GM18520 (cell line): Measurements from ENCODE around the gene DPP7.
A peak's percentile ranks its signal among the peaks of the same experiment; 100 is the strongest.
"Not testable (repeated sequence)": the region's sequence is repeated elsewhere in the genome, so short reads cannot be mapped to it uniquely, and the experiment has no call there.

ENCODE experiments used
- ATAC-seq: cut with Tn5 transposase; IDR thresholded peaks from one replicate; pipeline ENCODE4 v1.9.1; 2021; ENCODE audit not compliant: unreplicated experiment

The DPP7 gene

GRCh38 chr9:137075275-137075775 lies 39.2 kb downstream of the DPP7 start:
- ATAC-seq = no peak

DNA sequence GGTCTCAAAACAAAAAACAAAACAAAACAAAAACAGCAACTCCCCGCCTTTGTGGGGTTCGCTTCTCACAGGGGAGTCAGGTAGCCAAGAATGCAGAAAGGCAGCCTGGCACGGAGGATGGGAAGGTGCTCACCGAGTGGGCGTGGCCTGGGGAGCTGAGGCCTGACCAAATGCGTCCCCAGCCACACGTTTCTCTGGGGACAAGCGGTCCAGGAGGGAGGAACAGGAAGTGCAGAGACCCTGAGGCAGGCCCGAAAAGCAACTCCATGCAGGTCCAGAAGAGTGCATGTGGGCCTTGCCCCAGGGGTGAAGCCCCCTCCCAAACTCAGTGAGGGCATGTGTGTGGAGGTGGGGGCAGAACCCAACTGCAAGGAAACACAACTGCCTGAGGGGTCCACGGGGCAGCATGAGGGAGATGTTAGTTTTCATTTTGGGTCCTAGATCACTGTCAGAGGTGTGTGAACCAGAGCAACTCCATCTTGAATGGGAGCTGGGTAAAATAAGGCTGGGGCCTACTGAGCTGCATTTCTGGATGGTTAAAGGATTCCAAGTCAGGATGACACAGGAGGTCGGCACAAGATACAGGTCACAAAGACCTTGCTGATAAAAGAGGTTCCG lies 39.8 kb downstream of the DPP7 start:
- no peak for ATAC-seq

GRCh38 chr9:137073992-137074399 lies 40.5 kb downstream of the DPP7 start:
- ATAC-seq = no peak

DNA sequence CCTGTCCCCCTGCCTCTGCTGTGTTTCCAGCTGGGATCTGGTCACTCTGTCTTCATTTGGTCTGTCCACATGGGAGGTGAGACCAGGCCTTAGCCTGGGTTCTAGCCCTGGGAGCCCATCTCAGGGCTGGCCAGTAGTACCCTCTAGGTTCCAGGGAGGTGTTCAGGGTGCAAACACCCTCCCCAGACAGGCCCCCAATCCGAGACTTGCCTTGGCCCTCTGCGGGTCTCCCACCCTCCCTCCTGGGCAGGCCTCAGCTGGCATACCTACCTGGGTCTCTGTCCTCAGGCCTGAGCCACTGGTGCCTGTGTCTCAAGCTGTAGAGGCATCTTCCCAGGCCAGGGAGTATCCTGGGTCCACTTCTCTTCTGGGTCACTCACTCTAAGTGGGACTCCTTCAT lies 43.3 kb downstream of the DPP7 start:
- no peak for ATAC-seq

- ATAC-seq = peak; percentile 4
These were observed 43.6 kb downstream of the DPP7 start for GRCh38 chr9:137070906-137071275.

GRCh38 chr9:137070201-137070905 lies 44.2 kb downstream of the DPP7 start, which contains the start of gene SAPCD2:
Gene SAPCD2 (minus strand): TSS chr9:137070557. CDS start chr9:137070460, 97 bp downstream.
- ATAC-seq = peak; percentile 78

DNA sequence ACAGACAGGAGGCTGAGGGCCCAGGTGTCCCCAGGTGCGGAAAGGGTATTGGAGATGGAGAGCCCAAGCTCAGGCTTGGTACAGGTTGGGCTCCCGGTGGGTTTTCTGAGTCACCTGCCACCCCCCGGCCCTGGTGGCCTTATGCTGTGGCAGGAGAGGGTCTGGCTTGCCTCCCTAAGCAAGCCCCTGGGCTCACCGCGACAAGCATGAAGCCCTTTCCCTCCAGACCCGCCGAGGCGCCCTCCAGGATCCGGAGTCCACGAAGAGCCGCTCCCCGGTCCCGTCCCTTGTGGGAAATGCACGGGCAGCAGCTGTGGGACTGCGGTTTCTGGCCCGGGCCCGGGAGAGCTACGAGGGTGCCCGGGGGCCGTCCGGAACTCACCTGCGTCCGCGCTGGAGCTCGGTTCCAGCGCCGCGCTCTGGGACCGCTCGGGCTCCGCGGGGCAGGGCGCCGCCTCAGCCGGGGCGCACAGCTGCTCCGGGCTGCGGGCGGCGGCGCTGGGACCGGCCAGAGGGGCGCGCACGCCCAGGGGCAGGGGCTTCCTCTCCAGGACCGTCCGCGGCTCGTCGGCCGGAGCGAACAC lies 44.9 kb downstream of the DPP7 start:
- ATAC-seq = peak; percentile 6

DNA sequence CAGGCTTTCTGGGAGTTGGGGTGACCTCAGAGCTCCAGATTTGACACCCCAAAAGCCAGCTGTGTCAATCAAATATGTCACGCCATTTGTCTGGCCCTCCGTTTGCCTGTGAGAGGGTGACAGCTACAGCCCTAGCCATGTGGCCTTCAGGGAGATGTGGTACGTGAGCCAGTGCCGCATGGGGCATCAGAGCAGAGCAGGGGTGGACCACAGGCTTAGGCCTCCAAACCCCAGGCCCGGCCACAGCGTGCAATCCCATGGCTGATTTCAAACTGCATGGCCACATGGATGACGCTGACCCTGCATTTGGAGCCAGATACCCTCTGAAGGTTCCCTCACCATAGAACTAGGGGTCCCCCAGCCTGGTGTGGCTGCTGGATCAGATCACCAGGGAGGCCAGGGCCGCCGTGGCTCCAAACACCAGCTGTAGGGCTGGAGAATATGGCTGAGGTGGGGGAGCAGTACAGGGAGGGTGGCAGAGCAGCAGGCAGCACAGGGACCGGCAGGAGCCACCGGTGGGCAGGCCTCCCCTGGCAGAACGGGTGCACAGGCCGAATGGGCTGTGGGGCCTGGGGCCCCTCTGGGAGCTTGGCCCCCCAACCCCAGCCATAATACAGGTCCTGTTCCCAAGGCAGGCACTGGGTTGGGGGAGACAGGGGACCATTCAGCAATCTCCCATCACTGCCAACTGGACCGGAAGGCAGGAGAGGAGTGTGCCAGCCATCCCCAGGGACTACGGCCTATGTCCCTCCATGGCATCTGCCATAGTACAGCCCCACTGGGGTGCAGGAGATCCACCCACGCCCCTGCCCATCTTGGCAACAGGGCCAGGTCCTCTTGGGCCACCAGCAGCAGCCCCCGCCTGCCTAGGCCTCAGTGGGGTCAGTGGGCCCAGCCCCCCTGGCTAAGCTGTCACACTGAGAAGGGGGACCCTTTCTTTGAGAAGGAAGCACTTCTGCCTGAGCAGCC lies 45.7 kb downstream of the DPP7 start:
- no peak for ATAC-seq

GRCh38 chr9:137067860-137068538 lies 46.5 kb downstream of the DPP7 start:
- no peak for ATAC-seq

DNA sequence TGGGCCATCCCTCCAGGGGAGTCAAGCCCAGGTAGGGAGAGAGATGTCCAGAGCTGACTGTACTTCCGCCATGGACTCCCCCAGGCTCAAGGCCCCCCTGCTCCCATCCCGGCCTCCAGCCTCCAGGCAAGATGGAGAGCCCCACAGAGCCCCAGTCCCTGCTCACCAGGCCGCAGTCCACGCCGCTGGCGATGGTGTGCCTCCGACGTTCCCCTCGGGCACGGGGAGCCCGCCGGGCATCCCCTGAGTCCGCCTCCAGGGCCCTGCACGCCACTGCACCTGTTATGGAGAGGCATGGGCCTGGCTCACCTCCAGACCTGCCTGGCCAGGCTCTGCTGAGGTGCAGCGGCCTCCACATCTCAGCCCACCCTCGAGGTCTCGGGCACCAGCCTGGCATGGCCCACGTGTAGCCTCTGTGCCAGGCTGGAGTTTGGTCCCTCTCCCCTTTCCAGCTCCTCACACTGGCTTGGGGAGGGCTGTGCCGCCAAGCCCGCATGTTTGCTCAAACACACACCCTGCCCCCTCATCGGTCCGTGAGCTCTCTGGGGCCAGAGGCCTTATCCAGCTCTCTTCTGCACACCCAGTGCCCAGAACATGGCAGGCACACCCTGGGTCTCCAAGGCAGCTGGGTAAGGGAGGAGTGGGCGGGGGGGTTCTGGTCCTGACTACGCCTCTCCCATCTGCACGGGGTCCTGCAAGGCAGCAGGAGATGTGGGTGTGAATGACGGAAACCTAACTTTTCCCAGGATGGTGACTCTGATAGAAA lies 48.3 kb downstream of the DPP7 start:
- ATAC-seq = no peak

- no peak for ATAC-seq
These were observed 49.1 kb downstream of the DPP7 start for GRCh38 chr9:137065336-137065967.

DNA sequence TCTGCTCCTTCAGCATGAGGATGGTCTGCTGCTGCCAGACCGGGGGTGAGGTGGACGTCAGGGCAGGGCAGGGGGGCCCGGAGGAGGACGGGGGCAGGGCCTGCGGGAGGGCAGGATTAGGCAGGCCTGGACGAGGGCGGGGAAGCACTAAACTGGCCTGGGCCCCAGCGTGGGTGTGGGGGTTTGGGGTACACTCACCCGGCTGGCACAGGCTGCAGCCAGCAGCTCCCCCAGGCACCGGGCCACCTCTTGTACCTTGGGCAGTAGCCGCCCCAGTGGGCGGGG lies 49.7 kb downstream of the DPP7 start:
- no peak for ATAC-seq

GRCh38 chr9:137064027-137064879 lies 50.3 kb downstream of the DPP7 start:
- ATAC-seq = no peak

- no peak for ATAC-seq
These were observed 51.1 kb downstream of the DPP7 start for GRCh38 chr9:137063311-137064026.

DNA sequence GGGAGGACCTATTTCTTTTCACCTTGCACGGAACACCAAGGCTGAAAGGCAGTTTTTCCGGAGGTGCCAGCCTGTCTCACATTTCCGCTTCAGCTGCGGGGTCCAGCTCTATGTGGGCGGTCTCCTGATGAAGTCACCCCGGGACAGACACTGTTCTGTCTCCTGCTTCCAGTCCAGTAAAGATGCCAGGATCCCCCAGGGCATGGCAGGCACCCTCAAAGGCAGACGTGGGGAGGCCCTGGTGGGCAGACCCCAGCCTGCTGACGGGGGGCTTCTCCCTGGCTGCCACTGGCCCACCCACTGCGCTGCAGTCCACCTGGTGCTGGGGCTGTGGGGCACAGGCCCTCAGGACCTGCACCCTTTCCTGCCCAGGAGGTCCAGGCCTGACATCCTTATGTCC lies 51.7 kb downstream of the DPP7 start:
- ATAC-seq = not testable (repeated sequence)

GRCh38 chr9:137062384-137062783 lies 52.1 kb downstream of the DPP7 start:
- no peak for ATAC-seq
